Measurements from ENCODE around the gene SELENON.

GRCh38 chr1:25757151-25757845 is 42.7 kb upstream of the SELENON start:
- TF ChIP-seq POLR2A (IDR thresholded peaks at IDR 0.05), result no peak
- no peak for TF ChIP-seq CTCF (IDR thresholded peaks at IDR 0.05)
